ENCODE results near the gene IFIT3. TPM values are rescaled to one million over a fixed set of nuclear protein-coding genes. Genes with fewer than 3 reads are reported as not detected.
A peak's percentile ranks its signal among the peaks of the same experiment; 100 is the strongest.
"Not testable (repeated sequence)": the region's sequence is repeated elsewhere in the genome, so short reads cannot be mapped to it uniquely, and the experiment has no call there.

Gene IFIT3
- total RNA-seq, 2 experiments from 2014 or later: 19.2 to 21.1 TPM

DNA sequence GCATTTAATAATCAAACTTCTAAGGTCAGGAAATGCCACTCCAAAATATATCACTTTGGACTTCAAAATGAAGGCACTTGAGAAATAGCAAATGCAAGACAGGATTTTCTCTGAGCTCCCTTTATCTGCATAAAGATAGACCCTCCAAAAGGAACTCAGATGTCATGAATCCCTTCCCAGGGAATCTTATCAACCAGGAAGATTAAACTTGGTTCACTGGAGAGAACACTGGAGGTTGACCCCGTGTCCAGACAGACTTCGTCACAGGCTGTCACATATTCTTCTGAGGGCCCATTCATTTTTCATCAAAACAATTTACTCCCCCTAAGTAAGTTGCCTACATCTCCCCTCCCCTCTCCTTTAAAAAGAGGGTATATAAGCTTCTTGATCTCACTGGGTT, 21.2 kb downstream of the IFIT3 start:
- Mint-ChIP-seq H3K27me3 (peaks cover 17% of the 10 kb centered on the region), H3K36me3 (ENCODE audit: low read depth) (no peaks in the 10 kb centered on the region), H3K4me3 (no peak overlapping the region), H3K9me3 (ENCODE audit: low read depth) (peaks cover 2% of the 10 kb centered on the region), H3K4me1 (peaks cover 28% of the 10 kb centered on the region), H3K27ac (no peak overlapping the region)
- CTCF ChIA-PET: interaction anchor here (0.6 kb wide), 1 partner anchor 64 kb away, joined by 3 read pairs; no protein-coding TSS in a partner anchor
- no peak for DNase-seq
- no peak for ATAC-seq
- POLR2A ChIA-PET: no interaction called here
- intact Hi-C loops (cut with DNase I, micrococcal nuclease): no loop called here

DNA sequence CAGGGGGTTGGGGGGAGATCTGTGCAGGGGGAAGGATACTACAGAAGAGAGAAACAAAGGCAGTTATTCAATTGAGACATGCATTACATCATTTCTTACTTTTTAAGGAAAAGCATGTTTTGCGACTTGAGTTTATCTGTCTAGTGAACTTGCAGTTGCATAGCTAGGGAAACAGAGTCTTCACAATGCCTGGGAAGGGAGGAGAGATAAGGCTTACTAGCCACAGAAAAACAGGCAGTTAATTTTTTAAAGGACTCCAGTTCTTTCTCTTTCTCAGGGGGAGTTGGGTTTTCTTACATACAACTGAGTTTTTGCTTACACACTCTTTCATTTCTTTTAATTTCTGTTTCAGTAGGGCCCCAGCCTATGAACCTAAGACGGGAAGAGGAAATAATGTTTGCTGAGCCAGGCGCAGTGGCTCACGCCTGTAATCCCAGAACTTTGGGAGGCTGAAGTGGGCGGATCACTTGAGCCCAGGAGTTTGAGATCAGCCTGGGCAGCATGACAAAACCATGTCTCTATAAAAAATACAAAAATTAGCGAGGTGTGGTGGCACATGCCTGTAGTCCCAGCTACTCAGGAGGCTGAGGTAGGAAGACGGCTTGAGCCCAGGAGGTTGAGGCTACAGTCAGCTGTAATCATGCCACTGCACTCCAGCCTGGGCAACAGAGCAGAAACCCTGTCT, 23.0 kb downstream of the IFIT3 start:
- not testable (repeated sequence) for H3K9me3 Mint-ChIP-seq (ENCODE audit: low read depth); H3K36me3 Mint-ChIP-seq (ENCODE audit: low read depth); H3K27ac Mint-ChIP-seq; H3K4me3 Mint-ChIP-seq; DNase-seq
- H3K27me3 Mint-ChIP-seq: peaks cover 17% of the 10 kb centered on the region
- CTCF ChIA-PET: interaction anchor here (2.2 kb wide), 1 partner anchor 19 kb away, joined by 8 read pairs; no protein-coding TSS in a partner anchor
- H3K4me1 Mint-ChIP-seq: peaks cover 28% of the 10 kb centered on the region
- peak; percentile 51 for ATAC-seq
- POLR2A ChIA-PET: interaction anchor here (1.1 kb wide), 1 partner anchor 18 kb away, joined by 4 read pairs; no protein-coding TSS in a partner anchor
- intact Hi-C loops (cut with DNase I, micrococcal nuclease): loop anchor here in 1 of 2 experiments (1.0 kb wide), 1 partner anchor 18 kb away; no protein-coding TSS in a partner anchor

DNA sequence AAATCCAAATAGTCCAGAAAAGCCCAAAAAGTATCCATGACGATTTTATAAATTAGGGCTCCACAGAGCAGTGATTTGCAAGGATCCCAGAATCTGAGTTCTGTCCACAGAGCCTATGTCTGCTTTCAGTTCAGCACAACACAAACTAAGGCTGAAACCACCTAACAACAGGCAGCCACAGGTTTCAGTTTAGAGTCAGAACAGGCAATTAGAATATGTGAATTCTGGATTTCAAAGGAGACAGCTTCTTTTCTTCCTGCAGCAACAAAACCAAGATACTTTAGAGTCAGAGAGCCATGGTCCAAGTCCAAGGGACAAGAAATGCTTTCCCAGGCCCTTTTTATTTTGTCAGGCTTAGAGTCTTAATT, 23.6 kb downstream of the IFIT3 start:
- DNase-seq: peak; percentile 43
- Mint-ChIP-seq H3K4me1 (peaks cover 28% of the 10 kb centered on the region), H3K9me3 (ENCODE audit: low read depth) (peaks cover 5% of the 10 kb centered on the region), H3K36me3 (ENCODE audit: low read depth) (peaks cover 2% of the 10 kb centered on the region), H3K27ac (no peak overlapping the region), H3K4me3 (no peak overlapping the region), H3K27me3 (peaks cover 15% of the 10 kb centered on the region)
- ATAC-seq: peak; percentile 84
- POLR2A ChIA-PET: interaction anchor here (1.1 kb wide), 1 partner anchor 19 kb away, joined by 4 read pairs; no protein-coding TSS in a partner anchor
- intact Hi-C loops (cut with DNase I, micrococcal nuclease): loop anchor here in 1 of 2 experiments (1.0 kb wide), 1 partner anchor 19 kb away; no protein-coding TSS in a partner anchor
- CTCF ChIA-PET: interaction anchor here (2.2 kb wide), 1 partner anchor 18 kb away, joined by 8 read pairs; no protein-coding TSS in a partner anchor

DNA sequence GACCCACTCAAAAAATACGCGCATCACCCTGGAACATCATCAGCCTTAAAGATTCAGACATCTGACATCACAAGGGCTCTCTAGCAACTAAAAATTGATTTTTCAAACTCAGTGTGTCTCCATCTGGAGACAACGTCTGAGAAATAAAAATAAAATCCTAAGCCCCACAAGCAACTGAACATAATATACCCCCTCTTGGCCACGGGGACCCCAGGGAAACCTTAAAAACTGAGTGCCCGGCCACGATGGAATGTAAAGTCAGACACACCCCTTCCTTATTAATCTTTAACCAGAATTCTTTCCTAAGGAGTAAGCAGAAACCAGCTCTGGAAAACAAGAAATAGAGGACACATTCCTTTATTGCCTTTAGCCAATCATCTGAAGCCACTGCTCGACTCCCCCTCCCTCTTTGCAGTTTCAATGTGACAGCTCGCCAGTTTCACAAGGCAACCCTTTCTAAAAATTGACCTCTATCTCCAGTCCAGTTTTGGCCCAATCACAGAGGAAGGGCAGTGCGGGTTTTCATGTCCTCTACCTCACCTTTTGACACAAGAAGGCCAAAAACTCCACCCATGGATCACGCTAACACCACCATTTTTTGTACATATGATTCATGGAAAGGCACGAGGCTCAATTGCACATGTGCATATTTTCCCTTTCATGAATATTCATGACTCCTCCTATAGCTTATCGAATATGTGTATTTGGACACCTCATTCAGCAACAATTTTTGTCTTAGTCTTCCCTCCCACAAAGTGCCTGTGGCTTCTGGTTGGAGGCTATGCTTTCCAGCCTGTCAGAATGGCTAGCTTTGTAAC, 24.2 kb downstream of the IFIT3 start:
- H3K4me1 Mint-ChIP-seq: peaks cover 28% of the 10 kb centered on the region

DNA sequence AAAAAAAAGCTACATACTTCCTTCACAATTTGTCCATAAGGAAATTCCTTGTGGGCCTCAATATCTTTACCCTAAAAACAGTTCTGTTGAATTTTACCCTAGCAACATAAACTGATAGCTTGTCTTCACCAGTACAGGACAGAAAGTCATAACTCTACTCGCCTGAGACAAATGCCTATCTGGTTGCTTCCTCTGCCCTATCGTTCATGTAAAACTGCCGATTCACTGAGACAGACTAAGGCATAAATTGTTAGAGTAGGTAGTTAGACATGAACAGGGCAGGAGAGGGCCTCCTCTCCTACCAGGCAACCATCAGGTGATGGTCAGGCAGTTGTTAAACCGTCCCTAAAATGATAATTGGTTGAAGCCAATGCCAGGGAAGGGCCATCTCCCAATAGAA, 25.0 kb downstream of the IFIT3 start:
- Mint-ChIP-seq H3K9me3 (ENCODE audit: low read depth) (peaks cover 5% of the 10 kb centered on the region), H3K27ac (no peak overlapping the region), H3K4me1 (peaks cover 25% of the 10 kb centered on the region), H3K4me3 (no peak overlapping the region), H3K36me3 (ENCODE audit: low read depth) (peaks cover 2% of the 10 kb centered on the region), H3K27me3 (peaks cover 13% of the 10 kb centered on the region)
- no peak for ATAC-seq
- intact Hi-C loops (cut with DNase I, micrococcal nuclease): no loop called here
- CTCF ChIA-PET: interaction anchor here (0.6 to 2.2 kb wide), 2 partner anchors 17 to 63 kb away, joined by 3 to 8 read pairs; no protein-coding TSS in a partner anchor
- DNase-seq: no peak
- POLR2A ChIA-PET: no interaction called here

More for the DNA sequence above, 24.2 kb downstream of the IFIT3 start:
- peaks cover 2% of the 10 kb centered on the region for H3K36me3 Mint-ChIP-seq (ENCODE audit: low read depth)
- H3K27ac Mint-ChIP-seq: no peak overlapping the region
- ATAC-seq (no peak), DNase-seq (no peak)
- intact Hi-C loops (cut with DNase I, micrococcal nuclease): loop anchor here in 1 of 2 experiments (1.0 kb wide), 1 partner anchor 20 kb away; no protein-coding TSS in a partner anchor
- no peak overlapping the region for H3K4me3 Mint-ChIP-seq
- peaks cover 13% of the 10 kb centered on the region for H3K27me3 Mint-ChIP-seq
- ChIA-PET POLR2A (interaction anchor here (1.1 kb wide), 1 partner anchor 20 kb away, joined by 4 read pairs; no protein-coding TSS in a partner anchor), CTCF (interaction anchor here (2.2 kb wide), 1 partner anchor 17 kb away, joined by 8 read pairs; no protein-coding TSS in a partner anchor)
- peaks cover 5% of the 10 kb centered on the region for H3K9me3 Mint-ChIP-seq (ENCODE audit: low read depth)

DNA sequence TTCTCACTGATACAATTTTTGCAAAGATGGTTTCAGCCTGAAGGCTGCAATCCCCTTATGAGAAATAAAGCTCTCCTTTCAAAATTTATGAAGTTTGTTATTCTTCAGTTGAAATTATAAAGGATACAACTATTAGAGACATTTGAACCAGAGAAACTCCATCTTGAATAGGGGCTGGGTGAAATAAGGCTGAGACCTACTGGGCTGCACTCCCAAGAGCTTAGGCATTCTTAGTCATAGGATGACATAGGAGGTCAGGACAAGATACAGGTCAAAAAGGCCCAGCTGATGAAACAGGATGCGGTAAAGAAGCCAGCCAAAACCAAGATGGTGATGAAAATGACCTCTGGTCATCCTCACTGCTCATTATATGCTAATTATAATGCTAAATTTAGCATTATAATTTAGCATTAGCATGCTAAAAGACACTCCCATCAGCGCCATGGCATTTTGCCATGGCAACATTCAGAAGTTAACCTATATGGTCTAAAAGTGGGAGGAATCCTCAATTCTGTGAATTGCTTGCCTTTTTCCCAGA, 27.7 kb downstream of the IFIT3 start:
- Mint-ChIP-seq H3K27me3 (peaks cover 8% of the 10 kb centered on the region), H3K27ac (no peak overlapping the region), H3K4me3 (no peak overlapping the region), H3K36me3 (ENCODE audit: low read depth) (peaks cover 2% of the 10 kb centered on the region), H3K4me1 (peaks cover 19% of the 10 kb centered on the region), H3K9me3 (ENCODE audit: low read depth) (peaks cover 5% of the 10 kb centered on the region)
- intact Hi-C loops (cut with DNase I, micrococcal nuclease): no loop called here
- ChIA-PET POLR2A (no interaction called here), CTCF (interaction anchor here (1.3 kb wide), 1 partner anchor 12 kb away, joined by 5 read pairs; no protein-coding TSS in a partner anchor)
- ATAC-seq (no peak), DNase-seq (no peak)

DNA sequence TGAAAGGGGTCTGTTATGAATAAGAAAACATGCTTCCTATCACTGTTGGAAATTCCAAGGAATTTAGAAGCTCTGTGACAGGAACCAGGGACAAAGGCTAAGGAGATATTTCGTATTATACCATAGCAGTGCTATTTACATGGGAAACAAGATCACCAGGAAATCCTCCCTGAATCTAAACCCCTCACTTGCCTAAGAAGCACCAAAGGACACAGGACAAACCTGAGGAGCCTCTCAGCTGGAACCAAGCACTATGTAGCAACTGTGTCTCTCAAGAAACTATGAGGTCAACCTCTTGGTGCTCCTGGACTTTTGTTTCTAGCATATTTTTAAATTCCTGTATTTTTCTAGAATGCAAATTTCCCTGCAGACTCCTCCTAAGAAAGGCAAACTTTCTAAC, 29.3 kb downstream of the IFIT3 start:
- peaks cover 5% of the 10 kb centered on the region for H3K9me3 Mint-ChIP-seq (ENCODE audit: low read depth)
- CTCF ChIA-PET: interaction anchor here (0.9 kb wide), 1 partner anchor 8 kb away, joined by 4 read pairs; no protein-coding TSS in a partner anchor
- peaks cover 9% of the 10 kb centered on the region for H3K27me3 Mint-ChIP-seq
- no peak overlapping the region for H3K4me3 Mint-ChIP-seq
- H3K4me1 Mint-ChIP-seq: peaks cover 3% of the 10 kb centered on the region
- POLR2A ChIA-PET: no interaction called here
- no peak overlapping the region for H3K27ac Mint-ChIP-seq
- intact Hi-C loops (cut with DNase I, micrococcal nuclease): no loop called here
- DNase-seq: no peak
- ATAC-seq: no peak
- H3K36me3 Mint-ChIP-seq (ENCODE audit: low read depth): peaks cover 2% of the 10 kb centered on the region

DNA sequence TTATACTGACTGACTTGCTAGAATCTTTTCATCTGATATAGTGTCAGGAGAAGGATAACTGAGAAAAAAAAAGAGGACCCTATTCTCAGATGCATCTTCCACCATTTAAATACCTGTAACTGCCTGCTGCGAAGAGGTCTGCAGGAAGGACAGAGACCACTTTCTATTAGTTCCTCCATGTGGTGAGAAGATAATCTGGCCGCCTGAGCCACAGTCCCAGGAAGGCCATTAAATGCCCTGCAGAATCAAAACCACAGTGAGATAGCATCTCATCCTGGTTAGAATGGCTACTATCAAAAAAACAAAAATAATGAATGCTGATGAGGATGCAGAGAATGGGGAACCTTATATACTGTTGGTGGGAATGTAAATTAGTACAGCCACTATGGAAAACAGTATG, 30.2 kb downstream of the IFIT3 start:
- POLR2A ChIA-PET: no interaction called here
- peaks cover 5% of the 10 kb centered on the region for H3K9me3 Mint-ChIP-seq (ENCODE audit: low read depth)
- peaks cover 2% of the 10 kb centered on the region for H3K36me3 Mint-ChIP-seq (ENCODE audit: low read depth)
- peaks cover 2% of the 10 kb centered on the region for H3K4me1 Mint-ChIP-seq
- H3K27me3 Mint-ChIP-seq: peaks cover 7% of the 10 kb centered on the region
- CTCF ChIA-PET: no interaction called here
- DNase-seq (no peak), ATAC-seq (no peak)
- intact Hi-C loops (cut with DNase I, micrococcal nuclease): no loop called here
- no peak overlapping the region for H3K27ac Mint-ChIP-seq
- no peak overlapping the region for H3K4me3 Mint-ChIP-seq

DNA sequence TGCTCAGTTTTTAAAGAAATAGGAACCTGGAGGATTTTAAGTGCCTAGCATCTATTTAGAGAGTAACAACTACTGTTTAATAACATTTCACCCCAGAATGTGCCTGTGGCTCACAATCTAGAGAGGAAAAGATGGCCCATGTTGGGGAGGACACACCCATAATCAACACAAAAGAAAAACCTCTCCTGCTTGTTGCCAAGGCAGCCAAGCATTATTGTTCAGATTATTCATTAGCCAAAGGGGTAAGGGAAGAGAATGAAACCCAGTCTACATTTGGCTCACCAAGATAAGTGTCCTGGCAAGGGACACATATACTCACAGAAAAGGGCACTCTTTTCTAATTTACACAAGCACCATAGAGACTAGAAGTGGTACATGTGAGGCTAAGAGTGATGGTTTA, 32.4 kb downstream of the IFIT3 start:
- H3K9me3 Mint-ChIP-seq (ENCODE audit: low read depth): no peaks in the 10 kb centered on the region
- no peak overlapping the region for H3K27ac Mint-ChIP-seq
- H3K4me3 Mint-ChIP-seq: no peak overlapping the region
- intact Hi-C loops (cut with DNase I, micrococcal nuclease): no loop called here
- H3K27me3 Mint-ChIP-seq: peaks cover 2% of the 10 kb centered on the region
- ChIA-PET POLR2A (no interaction called here), CTCF (no interaction called here)
- H3K36me3 Mint-ChIP-seq (ENCODE audit: low read depth): no peaks in the 10 kb centered on the region
- ATAC-seq: no peak
- DNase-seq: no peak
- H3K4me1 Mint-ChIP-seq: peaks cover 19% of the 10 kb centered on the region

DNA sequence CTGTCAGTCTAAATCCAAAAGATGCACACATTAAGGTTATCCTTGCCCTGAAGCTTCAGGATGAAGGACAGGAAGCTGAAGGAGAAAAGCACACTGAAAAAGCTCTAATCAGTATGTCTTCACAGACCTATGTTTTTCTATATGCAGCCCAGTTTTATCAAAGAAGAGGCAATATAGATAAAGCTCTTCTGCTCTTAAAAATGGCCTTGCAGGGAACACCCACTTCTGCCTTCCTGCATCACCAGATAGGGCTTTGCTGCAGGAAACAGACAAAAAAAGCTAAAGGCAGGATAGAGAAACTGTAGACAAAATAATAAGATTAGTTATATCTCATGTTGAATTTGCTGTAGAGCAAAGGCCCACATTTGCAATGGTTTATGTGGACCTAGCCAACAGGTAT, 35.1 kb downstream of the IFIT3 start:
- Mint-ChIP-seq H3K4me3 (no peak overlapping the region), H3K27me3 (peaks cover 2% of the 10 kb centered on the region), H3K4me1 (peaks cover 26% of the 10 kb centered on the region), H3K27ac (no peak overlapping the region), H3K36me3 (ENCODE audit: low read depth) (no peaks in the 10 kb centered on the region), H3K9me3 (ENCODE audit: low read depth) (peaks cover 2% of the 10 kb centered on the region)
- no peak for DNase-seq
- ChIA-PET CTCF (interaction anchor here (0.6 kb wide), 1 partner anchor 10 kb away, joined by 4 read pairs; no protein-coding TSS in a partner anchor), POLR2A (no interaction called here)
- intact Hi-C loops (cut with DNase I, micrococcal nuclease): no loop called here
- ATAC-seq: no peak

DNA sequence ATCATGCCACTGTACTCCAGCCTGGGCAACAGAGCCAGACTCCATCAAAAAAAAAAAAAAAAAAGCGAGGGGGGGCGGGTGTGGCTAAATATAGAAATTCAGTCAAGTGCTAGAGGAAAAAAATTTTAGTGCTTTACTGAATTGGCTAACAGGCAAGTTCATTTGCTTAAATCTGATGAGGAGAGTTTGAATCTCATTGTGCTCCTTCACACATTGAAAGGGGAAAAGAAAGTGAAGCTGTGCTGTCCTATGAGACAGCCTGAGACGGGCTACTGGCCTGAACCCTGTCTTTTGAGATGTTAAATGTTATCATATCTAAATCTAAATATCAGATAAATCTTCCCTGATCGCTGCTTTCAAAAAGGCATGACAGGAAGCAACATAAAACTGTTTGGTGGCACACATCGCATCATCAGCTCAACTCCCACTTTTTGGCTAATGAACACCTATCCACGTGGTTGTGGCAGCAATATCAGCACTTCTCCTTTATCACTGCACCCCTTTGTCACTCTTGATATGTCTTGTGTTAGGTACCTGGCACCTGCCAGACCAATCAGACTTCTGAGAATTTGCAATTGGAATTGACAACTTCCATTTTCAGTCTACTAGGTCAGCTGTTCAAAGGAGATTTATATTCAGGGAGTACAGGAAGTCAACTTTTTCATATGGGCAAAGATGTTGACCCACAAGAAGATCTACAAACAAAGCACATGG, 36.1 kb downstream of the IFIT3 start:
- peaks cover 2% of the 10 kb centered on the region for H3K9me3 Mint-ChIP-seq (ENCODE audit: low read depth)
- H3K27ac Mint-ChIP-seq: no peak overlapping the region
- H3K4me3 Mint-ChIP-seq: no peak overlapping the region
- CTCF ChIA-PET: interaction anchor here (0.6 to 1.5 kb wide), 3 partner anchors 49 to 333 kb away, joined by 3 to 5 read pairs (median 5); no protein-coding TSS in a partner anchor
- peaks cover 29% of the 10 kb centered on the region for H3K4me1 Mint-ChIP-seq
- peaks cover 2% of the 10 kb centered on the region for H3K27me3 Mint-ChIP-seq
- ATAC-seq (no peak), DNase-seq (no peak)
- H3K36me3 Mint-ChIP-seq (ENCODE audit: low read depth): no peaks in the 10 kb centered on the region
- POLR2A ChIA-PET: no interaction called here
- intact Hi-C loops (cut with DNase I, micrococcal nuclease): no loop called here

All from activated CD4-positive, alpha-beta T cell treated with anti-CD3 and anti-CD28 coated beads for 36 hours (primary cell).